EH (cell line): Measurements from ENCODE around the gene RNU1-2.
"Not testable (repeated sequence)": the region's sequence is repeated elsewhere in the genome, so short reads cannot be mapped to it uniquely, and the experiment has no call there.

Source experiments
- DNase-seq: peaks from one replicate; pipeline ENCODE4 v3.0.0-alpha.2; 2015; ENCODE audit warnings: low read depth

RNU1-2 gene

GRCh38 chr1:16895598-16896315 lies at the start of gene RNU1-2:
TSS of gene RNU1-2 (plus strand) at chr1:16895980.
- DNase-seq = peak; percentile 100

- not testable (repeated sequence) for DNase-seq
Measured at GRCh38 chr1:16856201-16856600, 39.6 kb upstream of the RNU1-2 start.

- DNase-seq = not testable (repeated sequence)
Measured at GRCh38 chr1:16859167-16860041, 36.4 kb upstream of the RNU1-2 start.

- peak; percentile 8 for DNase-seq
Measured at GRCh38 chr1:16860048-16860447, 35.7 kb upstream of the RNU1-2 start.

- DNase-seq = peak; percentile 18
Measured at GRCh38 chr1:16861832-16862245, 33.9 kb upstream of the RNU1-2 start.

- DNase-seq = not testable (repeated sequence)
Measured at GRCh38 chr1:16862415-16862814, 33.4 kb upstream of the RNU1-2 start.

GRCh38 chr1:16863024-16863423 lies 32.8 kb upstream of the RNU1-2 start:
- DNase-seq = not testable (repeated sequence)

- not testable (repeated sequence) for DNase-seq
Measured at GRCh38 chr1:16866926-16867707, 28.7 kb upstream of the RNU1-2 start.

- DNase-seq = not testable (repeated sequence)
Measured at GRCh38 chr1:16868787-16869186, 27.0 kb upstream of the RNU1-2 start.

GRCh38 chr1:16869996-16870395 lies 25.8 kb upstream of the RNU1-2 start:
- DNase-seq = not testable (repeated sequence)

GRCh38 chr1:16871171-16871570 lies 24.6 kb upstream of the RNU1-2 start:
- DNase-seq = not testable (repeated sequence)

- DNase-seq = peak; percentile 76
Measured at GRCh38 chr1:16872152-16873075, 23.4 kb upstream of the RNU1-2 start.

GRCh38 chr1:16873076-16873879 lies 22.5 kb upstream of the RNU1-2 start:
- DNase-seq = peak; percentile 35

GRCh38 chr1:16874968-16875765 lies 20.6 kb upstream of the RNU1-2 start:
- DNase-seq = not testable (repeated sequence)

GRCh38 chr1:16881742-16882141 lies 14.0 kb upstream of the RNU1-2 start:
- not testable (repeated sequence) for DNase-seq

GRCh38 chr1:16882986-16883385 lies 12.8 kb upstream of the RNU1-2 start:
- DNase-seq = no peak

- DNase-seq = not testable (repeated sequence)
Measured at GRCh38 chr1:16884487-16884886, 11.3 kb upstream of the RNU1-2 start.

- no peak for DNase-seq
Measured at GRCh38 chr1:16886860-16887605, 8.7 kb upstream of the RNU1-2 start.
